BE2C (cell line): Measurements from ENCODE around the gene SNX2. TPM values are rescaled to one million over a fixed set of nuclear protein-coding genes. Genes with fewer than 3 reads are reported as not detected.

Experiments used
- DNase-seq: peaks from one replicate; pipeline ENCODE4 v3.0.0-alpha.2; 2020
- H3K27me3 ChIP-seq: fragments of 250-450 bp; sonication (Bioruptor Pico); 2 replicates; pipeline ENCODE4 v1.5.1; 2020; ENCODE audit warnings: mild to moderate bottlenecking
- H3K36me3 ChIP-seq: fragments of 250-450 bp; sonication (Bioruptor Pico); 2 replicates; pipeline ENCODE4 v1.5.1; 2020; ENCODE audit warnings: mild to moderate bottlenecking
- H3K4me1 ChIP-seq: fragments of 250-450 bp; sonication (Bioruptor Pico); 2 replicates; pipeline ENCODE4 v1.5.1; 2020
- H3K4me3 ChIP-seq: 2 replicates; pipeline ENCODE4 v1.5.1; 2011; ENCODE audit warnings: low read depth, low read length
- H3K9me3 ChIP-seq: fragments of 250-450 bp; sonication (Bioruptor Pico); 2 replicates; pipeline ENCODE4 v1.5.1; 2020
- CTCF ChIP-seq: IDR thresholded peaks from 2 replicates; pipeline ENCODE4 v1.5.1; 2012; ENCODE audit warnings: mild to moderate bottlenecking, low read depth, low read length
- polyA plus RNA-seq: library from polyadenylated mRNA; unstranded; fragments of >200 nt; gene quantifications from one replicate; pipeline ENCODE4 v1.2.1, GENCODE V29; 2012; ENCODE audit warnings: low read depth, missing spikeins; ENCODE audit not compliant: insufficient read length, insufficient read depth

SNX2 gene
- polyA plus RNA-seq = 141 TPM

- Histone ChIP-seq H3K4me1 (no peaks in the 10 kb centered on the region), H3K27me3 (no peaks in the 10 kb centered on the region)
- DNase-seq = peak; percentile 97
Measured at GRCh38 chr5:122774861-122775549, at the start of gene SNX2. TSS of gene SNX2 (plus strand) at chr5:122775080. CDS start at chr5:122775104, 24 bp downstream.

GRCh38 chr5:122727112-122727541 lies 47.8 kb upstream of the SNX2 start:
- Histone ChIP-seq H3K4me1 (no peaks in the 10 kb centered on the region), H3K27me3 (no peaks in the 10 kb centered on the region; the same call in 1 of the 2 replicates), H3K36me3 (no peaks in the 10 kb centered on the region), H3K9me3 (no peaks in the 10 kb centered on the region), H3K4me3 (no peak overlapping the region)
- DNase-seq = no peak
- no peak for TF ChIP-seq CTCF

More at GRCh38 chr5:122774861-122775549, at the start of gene SNX2:
- Histone ChIP-seq H3K4me3 (peak within 1 kb of the TSS; percentile 96), H3K36me3 (no peaks in the 10 kb centered on the region), H3K9me3 (no peaks in the 10 kb centered on the region)
- TF ChIP-seq CTCF = peak; percentile 9; the same call in 1 of the 2 replicates

GRCh38 chr5:122730037-122730436 lies 44.8 kb upstream of the SNX2 start:
- Histone ChIP-seq H3K4me1 (no peaks in the 10 kb centered on the region), H3K36me3 (no peaks in the 10 kb centered on the region), H3K4me3 (no peak overlapping the region), H3K9me3 (no peaks in the 10 kb centered on the region), H3K27me3 (no peaks in the 10 kb centered on the region; the same call in 1 of the 2 replicates)
- no peak for DNase-seq
- no peak for TF ChIP-seq CTCF

- DNase-seq = no peak
- no peak for TF ChIP-seq CTCF
- Histone ChIP-seq H3K36me3 (no peaks in the 10 kb centered on the region), H3K27me3 (no peaks in the 10 kb centered on the region; the same call in 1 of the 2 replicates), H3K4me3 (no peak overlapping the region), H3K9me3 (no peaks in the 10 kb centered on the region), H3K4me1 (no peaks in the 10 kb centered on the region)
Measured at GRCh38 chr5:122730456-122730855, 44.4 kb upstream of the SNX2 start.

GRCh38 chr5:122736086-122736845 lies 38.6 kb upstream of the SNX2 start:
- no peaks in the 10 kb centered on the region for H3K9me3 ChIP-seq
- H3K4me1 ChIP-seq = no peaks in the 10 kb centered on the region
- H3K27me3 ChIP-seq = no peaks in the 10 kb centered on the region
- no peak for DNase-seq
- H3K36me3 ChIP-seq = no peaks in the 10 kb centered on the region
- H3K4me3 ChIP-seq = no peak overlapping the region
- no peak for TF ChIP-seq CTCF
